Keratinocyte (primary cell): ENCODE measurements around the gene HDAC8. TPM values are rescaled to one million over a fixed set of nuclear protein-coding genes. Genes with fewer than 3 reads are reported as not detected.

Experiments
- DNase-seq: peaks from one replicate; pipeline ENCODE4 v3.0.0-alpha.2; 2011; ENCODE audit warnings: low read depth, missing footprints, low spot score
- FAIRE-seq: peaks from 2 replicates; lab custom pipeline; 2011; peaks lifted over from hg19 to GRCh38; lab: Jason Lieb, UNC
- H2AFZ ChIP-seq: 2 replicates; pipeline ENCODE4 v1.6.0; 2012; ENCODE audit warnings: low read length, control low read depth, inconsistent platforms; ENCODE audit not compliant: control insufficient read depth
- H3K27ac ChIP-seq: 2 replicates; pipeline ENCODE4 v1.5.1; 2011; ENCODE audit warnings: low read length; ENCODE audit not compliant: control insufficient read depth, insufficient read depth
- H3K27me3 ChIP-seq: 3 replicates; pipeline ENCODE4 v1.6.0; 2011; ENCODE audit warnings: low read length; ENCODE audit not compliant: control insufficient read depth, insufficient read depth; ENCODE audit errors: extremely low read depth
- H3K36me3 ChIP-seq, 2 experiments: 2 replicates in 1 of 2; 3 replicates in 1 of 2; pipeline ENCODE4 v1.5.1; 2011; ENCODE audit warnings: low read length in 2 of 2, mild to moderate bottlenecking in 1 of 2; ENCODE audit not compliant: control insufficient read depth in 2 of 2, insufficient read depth in 2 of 2; ENCODE audit errors: extremely low read depth in 1 of 2
- H3K4me1 ChIP-seq: 3 replicates; pipeline ENCODE4 v1.5.1; 2011; ENCODE audit warnings: low read length; ENCODE audit not compliant: control insufficient read depth, insufficient read depth; ENCODE audit errors: extremely low read depth
- H3K4me2 ChIP-seq: 3 replicates; pipeline ENCODE4 v1.6.0; 2011; ENCODE audit warnings: low read depth, low read length; ENCODE audit not compliant: control insufficient read depth, insufficient read depth; ENCODE audit errors: extremely low read depth
- H3K4me3 ChIP-seq, 3 experiments: fragments of 200-600 bp in 1 of 3; sonication (generic) in 1 of 3; 2 replicates in 2 of 3; 3 replicates in 1 of 3; pipeline ENCODE4 v1.5.1; 2011 to 2016; ENCODE audit warnings: low read length in 3 of 3, mild to moderate bottlenecking in 3 of 3, control low read depth in 2 of 3, inconsistent platforms in 1 of 3, low read depth in 1 of 3, mixed read lengths in 1 of 3, mixed run types in 1 of 3, moderate library complexity in 1 of 3; ENCODE audit not compliant: control insufficient read depth in 2 of 3, insufficient read depth in 2 of 3; ENCODE audit errors: extremely low read depth in 1 of 3
- H3K79me2 ChIP-seq: 2 replicates; pipeline ENCODE4 v1.6.0; 2012; ENCODE audit warnings: low read length; ENCODE audit not compliant: control insufficient read depth, insufficient read depth
- H3K9ac ChIP-seq: 3 replicates; pipeline ENCODE4 v1.6.0; 2011; ENCODE audit warnings: low read length; ENCODE audit not compliant: control insufficient read depth, insufficient read depth; ENCODE audit errors: extremely low read depth
- H3K9me1 ChIP-seq: 3 replicates; pipeline ENCODE4 v1.6.0; 2011; ENCODE audit warnings: low read length; ENCODE audit not compliant: control insufficient read depth, insufficient read depth; ENCODE audit errors: extremely low read depth
- H3K9me3 ChIP-seq: 2 replicates; pipeline ENCODE4 v1.5.1; 2012; ENCODE audit warnings: low read depth, low read length; ENCODE audit not compliant: control insufficient read depth
- H4K20me1 ChIP-seq: 3 replicates; pipeline ENCODE4 v1.6.0; 2011; ENCODE audit warnings: low read length; ENCODE audit not compliant: control insufficient read depth, insufficient read depth; ENCODE audit errors: extremely low read depth
- EZH2 ChIP-seq: IDR thresholded peaks from one replicate; pipeline ENCODE4 v1.6.1; 2012; ENCODE audit warnings: inconsistent platforms, mild to moderate bottlenecking, low read length, moderate library complexity
- dilution Hi-C: fragments of 300-500 bp; cut with MboI; formaldehyde crosslinking; loops from one replicate; pipeline ENCODE4 v1.7.0; 2020; ENCODE audit warnings: low sequenced_read_pairs; ENCODE audit not compliant: extremely low pct_ligation_motif_present
- polyA plus RNA-seq, 5 experiments: library from polyadenylated mRNA; depleted of rRNA in 3 of 5; stranded (reverse) in 3 of 5; stranded (forward) in 1 of 5; unstranded in 1 of 5; fragments of >200 nt; gene quantifications; 1 replicate in 1 of 5; 2 replicates in 3 of 5; 3 replicates in 1 of 5; pipeline versions ENCODE4 v1.2.1 to v1.2.3, GENCODE V29; 2011 to 2012; ENCODE audit warnings: missing spikeins in 2 of 5, low read depth in 1 of 5, low replicate concordance in 1 of 5
- TF ChIP-seq, protein P1 (sequence below), 3 experiments: IDR thresholded peaks in 1 of 3; conservative IDR thresholded peaks in 1 of 3; optimal IDR thresholded peaks in 1 of 3; 2 replicates in 2 of 3; 3 replicates in 1 of 3; pipeline versions ENCODE3 to v1.5.1; 2011; ENCODE audit warnings: low read length in 3 of 3, mild to moderate bottlenecking in 3 of 3, moderate library complexity in 2 of 3, control low read depth in 1 of 3, inconsistent platforms in 1 of 3; ENCODE audit not compliant: insufficient read depth in 2 of 3; ENCODE audit errors: extremely low read depth in 1 of 3

HDAC8 gene
- polyA plus RNA-seq, 1 donor (not counting 4 experiments of a cell fraction or from before 2014, with no cell fraction given), result 27.3 TPM

- no peaks in the 10 kb centered on the region for H3K36me3 ChIP-seq
Measured at GRCh38 chrX:72498782-72499181, 73.9 kb downstream of the HDAC8 start.

DNA sequence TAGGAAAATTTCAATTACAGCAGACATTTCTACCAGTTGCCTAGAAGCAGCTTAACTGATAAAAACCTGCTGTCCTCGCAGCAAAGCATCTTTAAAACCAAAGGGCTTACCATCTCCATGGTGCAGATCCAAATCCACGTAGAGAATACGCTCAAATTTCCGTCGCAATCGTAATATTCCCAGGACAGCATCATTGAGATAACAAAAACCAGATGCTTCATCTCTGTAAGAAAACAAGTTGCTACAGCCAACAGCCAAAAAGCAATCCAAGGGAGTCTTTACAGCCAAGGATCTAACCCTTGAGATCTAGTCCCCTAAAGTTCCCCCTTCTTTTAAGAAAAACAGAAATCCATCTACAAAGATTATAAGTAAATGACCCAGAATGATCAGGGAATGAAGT is 77.6 kb downstream of the HDAC8 start:
- no peak overlapping the region for H3K27ac ChIP-seq
- no peak overlapping the region for H2AFZ ChIP-seq
- H3K9me1 ChIP-seq, result no peaks in the 10 kb centered on the region
- dilution Hi-C loops, result no loop called here
- FAIRE-seq (no peak), DNase-seq (no peak)
- no peak overlapping the region for H3K4me2 ChIP-seq
- no peak overlapping the region for H3K9ac ChIP-seq
- H3K4me1 ChIP-seq, result no peaks in the 10 kb centered on the region
- H3K27me3 ChIP-seq, result no peaks in the 10 kb centered on the region
- TF ChIP-seq EZH2, result no peak
- TF ChIP-seq, protein P1, sequence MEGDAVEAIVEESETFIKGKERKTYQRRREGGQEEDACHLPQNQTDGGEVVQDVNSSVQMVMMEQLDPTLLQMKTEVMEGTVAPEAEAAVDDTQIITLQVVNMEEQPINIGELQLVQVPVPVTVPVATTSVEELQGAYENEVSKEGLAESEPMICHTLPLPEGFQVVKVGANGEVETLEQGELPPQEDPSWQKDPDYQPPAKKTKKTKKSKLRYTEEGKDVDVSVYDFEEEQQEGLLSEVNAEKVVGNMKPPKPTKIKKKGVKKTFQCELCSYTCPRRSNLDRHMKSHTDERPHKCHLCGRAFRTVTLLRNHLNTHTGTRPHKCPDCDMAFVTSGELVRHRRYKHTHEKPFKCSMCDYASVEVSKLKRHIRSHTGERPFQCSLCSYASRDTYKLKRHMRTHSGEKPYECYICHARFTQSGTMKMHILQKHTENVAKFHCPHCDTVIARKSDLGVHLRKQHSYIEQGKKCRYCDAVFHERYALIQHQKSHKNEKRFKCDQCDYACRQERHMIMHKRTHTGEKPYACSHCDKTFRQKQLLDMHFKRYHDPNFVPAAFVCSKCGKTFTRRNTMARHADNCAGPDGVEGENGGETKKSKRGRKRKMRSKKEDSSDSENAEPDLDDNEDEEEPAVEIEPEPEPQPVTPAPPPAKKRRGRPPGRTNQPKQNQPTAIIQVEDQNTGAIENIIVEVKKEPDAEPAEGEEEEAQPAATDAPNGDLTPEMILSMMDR (optimal IDR thresholded peaks at IDR 0.05 in 1 of 3, IDR thresholded peaks at IDR 0.05 in 1 of 3, conservative IDR thresholded peaks at IDR 0.05 in 1 of 3; ENCODE audit: extremely low read depth in 1 of 3, insufficient read depth in 2 of 3, low read length in 3 of 3), result no peak
- H3K79me2 ChIP-seq, result no peaks in the 10 kb centered on the region
- no peaks in the 10 kb centered on the region for H4K20me1 ChIP-seq
- H3K36me3 ChIP-seq, result no peaks in the 10 kb centered on the region
- H3K4me3 ChIP-seq, result no peak overlapping the region
- H3K9me3 ChIP-seq, result no peaks in the 10 kb centered on the region

More at GRCh38 chrX:72498782-72499181, 73.9 kb downstream of the HDAC8 start:
- dilution Hi-C loops, result no loop called here
- Histone ChIP-seq H4K20me1 (no peaks in the 10 kb centered on the region), H3K27ac (no peak overlapping the region), H3K9me1 (no peaks in the 10 kb centered on the region), H3K4me2 (no peak overlapping the region), H2AFZ (no peak overlapping the region), H3K9me3 (no peaks in the 10 kb centered on the region), H3K79me2 (no peaks in the 10 kb centered on the region), H3K9ac (no peak overlapping the region), H3K27me3 (no peaks in the 10 kb centered on the region), H3K4me1 (no peaks in the 10 kb centered on the region), H3K4me3 (no peak overlapping the region)
- no peak for TF ChIP-seq EZH2
- TF ChIP-seq, protein P1 (optimal IDR thresholded peaks at IDR 0.05 in 1 of 3, IDR thresholded peaks at IDR 0.05 in 1 of 3, conservative IDR thresholded peaks at IDR 0.05 in 1 of 3; ENCODE audit: extremely low read depth in 1 of 3, insufficient read depth in 2 of 3, low read length in 3 of 3), result no peak
- FAIRE-seq (no peak), DNase-seq (no peak)
